ENCODE results near the gene DSTN.

The DSTN gene

DNA sequence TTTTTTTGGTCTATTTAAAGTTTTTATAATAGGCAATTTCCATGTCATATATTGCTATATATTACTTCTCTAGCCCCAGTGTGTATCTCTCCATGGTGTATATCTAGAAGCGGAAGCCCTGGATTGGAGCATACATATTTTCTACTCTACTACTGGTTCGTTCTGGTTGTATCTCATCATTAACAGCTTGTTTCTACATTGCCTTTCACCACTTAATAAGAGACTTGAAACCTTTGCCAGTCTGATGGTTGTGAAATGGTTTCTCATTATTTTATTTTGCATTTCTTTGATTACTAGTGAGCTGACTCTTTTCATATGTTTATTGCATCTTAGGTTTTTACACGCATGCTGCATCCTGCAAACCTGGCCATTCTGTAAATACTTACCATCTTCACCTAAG is 3.6 kb downstream of the DSTN start:
- in situ Hi-C loops (cut with MboI; ENCODE audit: low sequenced_read_pairs): no loop called here

DNA sequence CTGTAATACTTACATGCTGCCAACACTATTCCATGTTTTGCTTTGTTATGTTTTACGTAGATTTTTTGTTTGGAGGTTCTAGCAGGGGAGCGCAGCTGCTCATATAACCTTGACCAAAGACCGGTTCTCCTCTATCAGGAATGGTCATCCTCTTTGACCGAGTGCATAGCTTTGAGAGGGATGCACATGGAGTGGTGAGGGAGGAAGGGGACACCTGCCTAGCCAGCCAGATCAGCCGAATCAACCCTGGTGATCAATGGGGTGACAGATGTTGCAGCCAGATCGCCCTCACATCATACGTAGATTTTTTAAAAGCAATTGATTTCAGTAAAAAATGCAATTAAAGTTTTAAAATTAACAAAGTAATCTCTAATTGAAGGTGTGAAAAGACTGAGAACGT is 6.3 kb downstream of the DSTN start:
- in situ Hi-C loops (cut with MboI; ENCODE audit: low sequenced_read_pairs): no loop called here

DNA sequence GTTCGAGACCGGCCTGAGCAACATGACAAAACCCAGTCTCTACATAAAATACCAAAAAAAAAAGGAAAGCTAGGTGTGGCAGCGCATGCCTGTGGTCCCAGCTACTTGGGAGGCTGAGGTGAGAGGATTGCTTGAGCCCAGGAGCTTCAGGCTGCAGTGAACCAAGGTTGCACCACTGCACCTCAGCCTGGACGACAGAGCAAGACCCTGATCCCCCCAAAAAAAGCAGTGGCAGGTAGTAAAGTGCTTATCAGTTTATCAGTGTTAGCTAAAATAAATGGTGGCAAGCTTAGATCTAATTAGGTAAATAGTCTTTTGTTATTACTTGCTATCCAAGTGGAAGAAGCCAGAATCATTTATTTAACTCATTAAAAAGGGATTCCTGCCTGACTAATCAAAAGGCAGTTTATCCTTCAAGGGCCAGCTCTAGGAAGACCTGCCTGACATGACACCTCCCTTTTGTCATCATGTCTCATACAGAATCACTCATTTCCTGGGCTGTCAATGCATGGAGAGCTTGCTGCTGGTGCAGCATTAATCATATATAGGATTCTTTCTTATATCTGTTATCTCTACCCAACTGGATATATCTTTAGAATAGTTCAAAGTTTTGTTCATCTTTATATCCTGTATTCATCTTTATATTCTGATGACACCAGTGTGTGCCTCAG is 9.6 kb downstream of the DSTN start:
- in situ Hi-C loops (cut with MboI; ENCODE audit: low sequenced_read_pairs): no loop called here

DNA sequence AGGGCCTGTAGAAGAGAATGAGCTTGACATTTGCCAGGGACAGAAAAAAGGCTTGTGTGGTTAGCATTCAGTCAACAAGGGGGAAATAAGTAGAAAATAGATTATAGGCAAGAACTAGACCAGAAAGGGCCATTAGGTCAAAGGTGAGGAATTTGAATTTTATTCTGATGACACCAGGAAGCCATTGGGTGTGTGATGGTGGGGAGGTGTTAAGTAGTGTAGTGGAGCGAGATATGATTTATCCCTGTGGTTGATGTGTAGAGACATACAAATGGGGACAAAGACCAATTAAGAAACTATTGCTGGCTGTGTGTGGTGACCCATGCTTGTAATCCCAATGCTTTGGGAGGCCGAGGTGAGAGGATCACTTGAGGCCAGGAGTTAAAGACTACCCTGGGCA is 11.0 kb downstream of the DSTN start:
- in situ Hi-C loops (cut with MboI; ENCODE audit: low sequenced_read_pairs): no loop called here

DNA sequence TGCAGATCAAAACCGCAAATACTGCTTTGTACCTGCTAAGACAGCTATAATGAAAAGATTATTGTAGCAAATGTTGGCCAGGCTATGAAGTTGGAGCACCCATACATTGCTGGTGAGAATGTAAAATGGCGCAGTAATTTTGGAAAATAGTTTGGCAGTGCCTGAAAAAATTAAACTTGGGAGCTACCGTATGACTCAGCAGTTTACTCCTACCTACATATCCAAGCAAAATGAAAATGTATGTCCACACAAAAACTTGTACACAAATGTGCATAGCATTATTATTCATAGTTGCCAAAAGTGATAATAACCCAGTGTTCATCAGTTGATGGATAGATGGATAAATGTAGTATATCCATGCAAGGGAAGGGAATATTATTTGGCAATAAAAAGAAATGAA is 13.3 kb downstream of the DSTN start:
- in situ Hi-C loops (cut with MboI; ENCODE audit: low sequenced_read_pairs): no loop called here

DNA sequence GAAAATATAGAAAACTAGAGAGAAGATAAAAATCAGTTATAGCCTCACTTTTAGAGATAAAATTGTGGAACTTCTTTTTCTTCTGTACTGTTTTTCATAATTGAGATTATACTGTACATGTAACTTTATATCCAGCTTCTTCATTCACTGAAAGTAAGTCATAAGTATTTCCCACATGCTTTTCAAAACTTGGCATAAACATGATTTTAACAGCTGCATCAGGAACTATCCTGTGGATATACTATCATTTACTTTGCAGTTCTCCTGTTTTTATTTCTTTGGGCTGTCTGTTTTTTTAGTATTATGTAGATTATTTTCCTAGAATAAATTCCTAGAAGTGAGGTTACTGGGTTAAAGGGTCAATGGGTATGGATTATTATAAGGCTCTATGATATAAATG is 14.8 kb downstream of the DSTN start:
- in situ Hi-C loops (cut with MboI; ENCODE audit: low sequenced_read_pairs): no loop called here

DNA sequence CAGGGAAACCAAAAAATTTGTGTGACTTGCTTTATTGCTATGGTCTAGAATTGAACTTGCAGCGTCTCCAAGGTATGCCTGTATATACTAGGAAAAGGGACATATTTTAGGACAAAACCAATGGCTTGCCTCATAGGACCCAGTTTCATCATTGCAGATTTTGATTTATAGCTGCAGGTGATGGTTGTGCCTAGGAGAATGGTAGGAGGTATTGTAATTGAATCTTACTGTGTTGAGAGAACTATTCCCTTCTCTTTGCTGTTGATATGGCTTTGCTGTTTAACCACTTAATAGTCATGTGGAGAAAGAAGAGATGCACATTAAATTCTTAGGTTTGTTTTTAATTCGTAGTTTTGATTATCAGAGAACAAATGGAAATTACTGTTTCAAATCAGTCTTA is 16.4 kb downstream of the DSTN start:
- in situ Hi-C loops (cut with MboI; ENCODE audit: low sequenced_read_pairs): no loop called here

DNA sequence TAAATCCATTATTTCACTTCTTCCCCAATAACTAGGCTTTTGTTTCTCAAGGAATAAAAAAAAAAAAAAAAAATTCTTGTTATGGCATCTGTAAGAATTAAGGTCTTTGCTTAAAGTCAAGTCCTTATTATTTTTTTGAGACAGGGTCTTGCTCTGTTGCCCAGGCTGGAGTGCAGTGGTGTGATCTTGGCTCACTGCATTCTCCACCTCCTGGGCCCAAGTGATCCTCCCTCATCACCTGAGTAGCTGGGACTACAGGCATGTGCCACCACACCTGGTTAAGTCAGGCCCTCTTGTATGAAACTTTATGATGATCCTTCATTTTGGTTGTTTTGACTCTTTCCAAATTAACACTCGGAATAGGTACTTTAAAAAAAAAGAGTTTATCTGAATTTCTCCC is 17.3 kb downstream of the DSTN start:
- in situ Hi-C loops (cut with MboI; ENCODE audit: low sequenced_read_pairs): no loop called here

DNA sequence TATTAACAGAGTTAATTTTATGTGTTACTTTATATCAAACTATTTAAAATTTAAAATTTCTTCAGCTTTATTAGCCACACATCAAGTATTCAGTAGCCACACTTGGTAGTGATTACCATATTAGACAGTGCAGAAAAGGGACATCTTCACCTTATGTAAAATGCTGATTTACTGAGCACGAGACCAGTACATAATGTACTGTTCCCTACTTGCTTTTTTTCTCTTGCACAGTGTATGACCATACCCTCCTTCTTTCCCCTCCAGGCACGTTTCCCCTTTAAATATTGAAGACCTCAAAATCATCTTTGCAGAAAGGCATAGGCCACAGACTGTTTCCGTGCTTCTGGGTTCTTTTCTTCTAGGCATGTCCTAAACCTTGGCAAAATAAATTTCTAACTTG is 17.9 kb downstream of the DSTN start:
- in situ Hi-C loops (cut with MboI; ENCODE audit: low sequenced_read_pairs): no loop called here

DNA sequence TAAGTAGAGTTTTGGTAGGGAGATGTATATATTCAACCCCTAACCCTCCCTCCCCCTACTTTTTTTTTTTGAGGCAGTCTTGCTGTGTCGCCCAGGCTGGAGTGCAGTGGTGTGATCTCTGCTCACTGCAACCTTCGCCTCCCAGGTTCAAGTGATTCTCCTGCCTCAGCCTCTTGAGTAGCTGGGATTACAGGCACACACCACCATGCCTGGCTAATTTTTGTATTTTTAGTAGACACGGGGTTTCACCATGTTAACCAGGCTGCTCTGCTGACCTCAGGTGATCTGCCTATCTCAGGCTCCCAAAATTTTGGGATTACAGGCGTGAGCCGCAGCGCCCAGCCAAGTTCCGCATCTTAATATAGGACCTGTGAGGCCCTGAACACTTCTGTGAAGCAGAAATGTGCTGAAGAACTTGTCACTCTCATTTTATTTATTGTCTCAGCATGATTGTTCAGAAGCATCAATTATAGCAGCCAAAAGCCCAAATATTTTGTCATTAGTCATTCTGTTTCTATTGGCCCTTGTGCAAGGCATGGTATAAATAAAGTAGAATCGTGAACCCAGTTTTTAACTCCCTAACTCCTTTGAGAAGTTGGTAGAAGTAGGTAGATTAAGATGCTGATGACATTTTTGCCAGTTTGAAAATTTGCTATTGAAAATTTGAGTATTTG is 19.4 kb downstream of the DSTN start:
- in situ Hi-C loops (cut with MboI; ENCODE audit: low sequenced_read_pairs): no loop called here

DNA sequence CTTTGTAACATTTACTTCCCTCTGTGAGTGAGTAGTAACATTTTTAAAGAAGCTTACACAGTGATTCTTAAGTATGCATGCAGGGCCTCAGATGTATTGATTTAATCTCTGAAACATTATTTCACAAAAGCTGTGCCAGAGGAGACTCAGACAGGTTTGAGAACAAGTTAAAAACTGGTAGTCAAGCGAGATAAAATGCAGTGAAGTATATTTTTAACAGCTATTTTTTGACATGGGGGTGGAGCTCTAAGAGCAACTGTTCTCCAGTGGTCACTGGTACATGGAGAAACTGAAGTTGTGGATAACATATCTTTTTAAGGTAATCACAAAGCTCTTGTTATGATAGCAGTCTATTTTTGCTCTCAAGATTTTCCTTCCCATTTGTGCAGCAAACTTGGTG is 20.4 kb downstream of the DSTN start:
- in situ Hi-C loops (cut with MboI; ENCODE audit: low sequenced_read_pairs): no loop called here

DNA sequence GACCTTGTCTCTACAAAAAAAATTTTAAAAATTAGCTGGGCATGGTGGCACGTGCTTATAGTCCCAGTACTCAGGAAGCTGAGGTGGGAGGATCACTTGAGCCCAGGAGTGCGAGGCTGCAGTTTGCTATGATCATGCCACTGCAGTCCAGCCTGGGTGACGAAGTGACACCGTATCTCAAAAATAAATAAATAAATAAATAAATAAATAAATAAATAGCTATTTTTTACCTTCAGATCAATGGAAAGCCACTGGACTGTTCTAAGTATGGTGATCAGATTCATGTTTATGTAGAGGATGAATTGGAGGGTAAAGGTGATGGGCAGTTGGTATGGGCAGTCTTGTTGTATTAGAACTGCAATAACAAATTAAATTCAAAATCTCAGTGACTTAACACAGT is 24.0 kb downstream of the DSTN start:
- in situ Hi-C loops (cut with MboI; ENCODE audit: low sequenced_read_pairs): no loop called here

DNA sequence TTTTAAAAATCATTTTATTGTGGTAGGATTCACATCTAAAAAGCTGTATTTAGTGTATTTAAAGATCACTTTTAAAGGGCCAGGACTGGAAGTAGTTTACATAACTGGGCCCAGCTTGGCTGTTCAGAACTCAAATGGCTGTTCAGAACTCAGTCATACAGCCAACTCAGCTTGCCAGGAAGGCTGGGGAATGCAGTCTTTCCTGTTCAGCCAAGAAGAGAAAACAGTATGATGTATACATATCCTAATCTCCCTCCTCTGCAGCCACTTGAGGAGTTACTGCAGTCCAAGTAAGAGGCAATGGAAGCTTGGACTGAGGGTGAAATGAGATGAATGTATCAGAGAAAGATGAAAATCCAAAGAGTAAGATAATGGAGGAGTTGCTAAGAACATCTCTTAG is 24.6 kb downstream of the DSTN start:
- in situ Hi-C loops (cut with MboI; ENCODE audit: low sequenced_read_pairs): no loop called here

DNA sequence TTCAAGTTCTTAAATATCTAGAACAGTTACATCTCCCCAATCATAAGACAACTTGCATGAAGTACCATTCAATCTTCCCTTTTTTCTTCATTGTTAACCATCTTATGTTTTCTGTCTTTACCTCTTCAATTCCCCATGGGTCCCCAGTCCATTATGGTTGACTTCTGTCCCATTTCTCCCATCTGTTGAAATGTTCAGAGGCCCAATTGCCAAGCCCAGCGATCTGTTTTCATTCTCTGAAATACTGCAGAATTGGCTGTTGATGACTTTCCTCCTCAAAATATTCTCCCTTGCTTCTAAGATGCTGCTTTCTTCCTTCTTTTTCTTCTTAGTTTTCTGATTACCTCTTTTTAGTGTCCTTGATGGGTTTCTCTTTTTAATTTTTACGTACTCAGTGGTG is 26.0 kb downstream of the DSTN start:
- in situ Hi-C loops (cut with MboI; ENCODE audit: low sequenced_read_pairs): no loop called here

DNA sequence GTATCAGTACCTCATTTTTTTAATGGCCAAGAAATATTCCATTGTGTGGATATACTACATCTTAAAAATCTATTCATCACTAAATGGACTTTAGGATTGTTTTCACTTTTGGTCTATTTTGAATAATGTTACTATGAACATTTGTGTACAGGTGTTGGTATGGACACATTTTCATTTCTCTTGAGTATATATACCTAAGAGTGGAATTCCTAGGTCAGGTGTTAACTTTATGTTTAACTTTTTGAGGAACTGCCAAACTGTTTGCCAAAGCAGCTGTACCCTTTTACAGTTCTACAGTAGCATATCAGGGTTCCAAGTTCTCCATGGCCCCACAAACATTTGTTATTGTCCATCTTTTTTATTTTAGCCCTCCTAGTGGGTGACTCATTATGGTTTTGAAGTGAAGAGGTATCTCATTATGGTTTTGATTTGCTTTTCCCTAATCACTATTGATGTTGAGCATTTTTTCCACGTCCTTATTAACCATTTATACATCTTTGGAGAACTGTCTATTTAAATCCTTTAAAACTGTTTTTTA is 28.2 kb downstream of the DSTN start:
- in situ Hi-C loops (cut with MboI; ENCODE audit: low sequenced_read_pairs): no loop called here

DNA sequence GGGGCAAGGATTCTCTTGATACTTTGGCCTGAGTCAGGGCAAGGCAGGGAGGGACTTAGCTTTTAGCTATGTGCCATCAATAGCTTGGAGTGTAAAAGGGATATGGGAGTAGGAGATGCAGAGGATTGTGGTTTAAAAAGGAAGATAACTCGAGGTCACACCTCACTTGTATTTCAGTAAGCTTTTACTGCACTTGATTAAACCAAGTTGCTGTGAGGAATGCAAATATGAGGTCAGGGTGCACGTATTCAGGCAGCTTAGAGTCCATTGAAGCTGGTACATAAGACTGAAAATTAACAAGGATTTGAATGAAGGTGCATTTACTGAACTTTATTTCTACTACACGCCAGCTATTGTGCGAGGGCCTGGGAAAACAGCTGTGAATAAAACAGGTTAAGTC is 32.1 kb downstream of the DSTN start:
- in situ Hi-C loops (cut with MboI; ENCODE audit: low sequenced_read_pairs): no loop called here

DNA sequence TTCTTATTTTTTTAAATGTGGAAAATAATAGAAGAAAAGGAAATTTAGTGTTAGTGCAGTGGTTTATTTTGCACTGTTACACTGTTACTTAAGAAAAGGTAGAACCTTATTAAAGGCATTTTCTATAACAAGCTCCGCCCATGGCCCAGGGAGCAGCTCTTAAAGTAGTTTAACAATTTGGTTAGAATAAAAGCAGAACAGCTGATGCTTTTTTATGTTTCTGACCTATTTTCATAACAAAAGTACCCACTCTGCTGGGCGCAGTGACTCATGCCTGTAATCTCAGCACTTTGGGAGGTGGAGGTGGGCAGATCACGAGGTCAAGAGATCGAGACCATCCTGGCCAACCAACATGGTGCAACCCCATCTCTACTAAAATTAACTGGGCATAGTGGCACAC is 32.6 kb downstream of the DSTN start:
- in situ Hi-C loops (cut with MboI; ENCODE audit: low sequenced_read_pairs): no loop called here

DNA sequence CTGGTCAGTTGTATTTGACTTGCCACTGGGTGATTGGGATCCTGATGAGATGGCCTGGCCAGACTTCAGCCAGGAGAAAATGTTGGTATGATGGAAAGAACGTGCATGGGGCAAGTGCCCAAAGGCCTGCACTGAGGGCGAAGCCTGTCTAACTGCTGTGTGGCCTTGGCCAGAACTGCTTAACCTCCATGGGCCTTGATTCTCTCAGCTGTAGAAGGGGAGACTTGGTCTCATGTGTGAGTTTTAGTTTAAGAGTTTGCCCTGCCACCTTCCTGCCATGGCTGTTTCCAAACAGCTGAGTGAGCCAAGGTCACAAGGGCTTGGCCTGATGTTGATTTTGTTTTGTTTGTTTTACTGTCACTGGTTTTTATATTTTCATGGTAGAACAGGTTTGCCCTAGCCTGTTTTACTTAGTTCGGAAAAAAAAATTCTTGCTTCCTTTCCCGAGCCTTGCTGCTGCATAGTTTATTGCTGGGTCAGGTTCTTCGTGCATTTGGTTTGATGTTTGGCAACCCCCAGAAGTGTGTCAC is 35.3 kb downstream of the DSTN start:
- in situ Hi-C loops (cut with MboI; ENCODE audit: low sequenced_read_pairs): no loop called here

DNA sequence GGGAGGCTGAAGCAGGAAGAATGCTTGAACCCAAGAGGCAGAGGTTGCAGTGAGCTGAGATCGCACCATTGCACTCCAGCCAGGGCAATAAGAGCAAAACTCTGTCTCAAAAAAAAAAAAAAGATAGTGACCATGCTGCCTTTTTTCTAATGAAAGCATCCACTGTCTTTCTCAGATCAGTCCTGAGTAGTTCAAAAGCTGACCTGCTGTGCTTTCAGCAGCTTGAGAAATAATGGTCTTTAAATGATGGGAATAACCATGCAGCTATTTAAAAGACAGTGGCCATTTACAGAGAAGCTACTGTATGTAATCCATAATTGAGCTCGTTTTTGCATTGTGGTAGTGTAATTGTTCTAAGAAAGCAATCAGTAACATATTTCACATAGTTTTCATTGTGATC is 36.1 kb downstream of the DSTN start:
- in situ Hi-C loops (cut with MboI; ENCODE audit: low sequenced_read_pairs): no loop called here

DNA sequence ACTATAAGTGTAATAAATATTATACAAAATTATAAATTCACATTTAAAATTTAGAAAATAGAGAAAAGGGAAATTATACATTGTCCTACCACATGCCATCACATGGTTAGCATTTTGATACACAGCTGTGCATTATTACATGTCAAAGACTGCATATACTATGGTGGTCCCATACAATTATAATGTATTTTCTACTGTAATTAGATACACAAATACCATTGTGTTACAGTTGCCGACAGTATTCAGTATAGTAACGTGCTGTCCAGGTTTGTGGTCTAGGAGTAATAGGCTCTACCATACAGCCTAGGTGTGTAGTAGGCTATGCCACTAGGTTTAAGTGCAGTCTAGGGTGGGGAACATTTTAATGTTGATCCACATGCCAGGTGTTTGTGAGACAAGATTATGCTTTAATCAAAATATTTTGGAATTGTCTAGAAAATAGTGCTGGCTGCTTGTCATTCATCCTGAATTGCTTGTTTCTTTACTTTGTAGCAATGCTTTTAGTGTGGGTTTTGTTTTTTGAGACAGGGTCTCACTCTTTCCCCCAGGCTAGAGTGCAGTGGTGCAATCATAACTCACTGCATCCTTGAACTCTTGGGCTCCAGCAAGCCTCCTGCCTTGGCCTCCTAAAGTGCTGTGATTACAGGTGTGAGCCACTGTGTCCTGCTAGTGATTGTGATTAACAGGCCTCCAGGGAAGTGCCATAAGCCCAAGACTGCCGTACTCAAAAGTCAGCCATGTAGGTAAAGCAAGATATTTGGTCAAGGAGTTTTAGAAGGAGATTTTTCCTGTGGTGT is 39.0 kb downstream of the DSTN start:
- in situ Hi-C loops (cut with MboI; ENCODE audit: low sequenced_read_pairs): no loop called here

DNA sequence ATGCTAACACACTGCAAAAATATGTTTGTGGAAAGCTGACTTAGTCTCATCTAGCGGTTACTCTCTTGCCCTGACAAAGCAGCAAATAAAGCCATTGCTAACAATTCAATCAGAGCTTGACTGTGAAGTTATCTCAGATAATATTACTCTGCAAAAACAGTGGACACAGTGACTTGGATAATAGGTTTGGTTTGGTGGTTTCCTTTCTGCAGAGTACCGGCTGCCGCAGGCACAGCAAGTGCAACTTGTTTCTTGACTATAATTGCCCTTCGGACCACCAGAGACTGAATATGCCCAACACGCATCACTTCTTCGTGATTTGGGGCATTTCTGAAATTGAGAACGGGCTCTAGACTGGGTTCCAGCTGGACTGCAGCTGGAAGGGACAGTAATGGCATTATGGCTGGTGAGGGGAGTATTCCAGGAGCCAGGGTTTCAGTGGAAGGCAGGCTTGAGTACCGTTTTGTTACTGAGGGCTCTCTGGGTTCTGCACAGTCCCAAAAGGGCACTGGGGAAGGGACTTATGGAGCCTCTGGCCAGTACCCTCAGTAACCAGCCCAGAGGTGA is 40.0 kb downstream of the DSTN start:
- in situ Hi-C loops (cut with MboI; ENCODE audit: low sequenced_read_pairs): no loop called here
